NT2/D1 (cell line): Measurements from ENCODE around the gene OVCH2.

ENCODE experiments used
- DNase-seq: peaks from one replicate; pipeline ENCODE4 v3.0.0-alpha.2; 2011; ENCODE audit warnings: low read depth, low spot score
- H3K27me3 ChIP-seq: 2 replicates; pipeline ENCODE4 v1.6.0; 2011; ENCODE audit warnings: mild to moderate bottlenecking; ENCODE audit not compliant: insufficient read length, insufficient read depth
- H3K36me3 ChIP-seq: 2 replicates; pipeline ENCODE4 v1.6.1; 2011; ENCODE audit warnings: mild to moderate bottlenecking, low read length, mixed read lengths; ENCODE audit not compliant: insufficient read depth, insufficient read length
- H3K4me1 ChIP-seq: 2 replicates; pipeline ENCODE4 v1.5.1; 2011; ENCODE audit not compliant: insufficient read depth, insufficient read length
- H3K4me3 ChIP-seq: 2 replicates; pipeline ENCODE4 v1.5.1; 2011; ENCODE audit warnings: low read depth; ENCODE audit not compliant: insufficient read length
- H3K9ac ChIP-seq: 2 replicates; pipeline ENCODE4 v1.6.0; 2011; ENCODE audit warnings: low read depth; ENCODE audit not compliant: insufficient read length
- H3K9me3 ChIP-seq: 2 replicates; pipeline ENCODE4 v1.5.1; 2011; ENCODE audit warnings: mild to moderate bottlenecking, low read length; ENCODE audit not compliant: insufficient read depth
- SUZ12 ChIP-seq: IDR thresholded peaks from 2 replicates; pipeline ENCODE4 v1.6.1; 2011; ENCODE audit not compliant: insufficient read length, insufficient read depth; ENCODE audit errors: extremely low read depth
- YY1 ChIP-seq: IDR thresholded peaks from 2 replicates; pipeline ENCODE4 v1.6.1; 2011; ENCODE audit not compliant: insufficient read length, insufficient read depth
- ZNF274 ChIP-seq: IDR thresholded peaks from 2 replicates; pipeline ENCODE4 v1.6.1; 2011; ENCODE audit warnings: mild to moderate bottlenecking, low read depth, low read length

Gene OVCH2

DNA sequence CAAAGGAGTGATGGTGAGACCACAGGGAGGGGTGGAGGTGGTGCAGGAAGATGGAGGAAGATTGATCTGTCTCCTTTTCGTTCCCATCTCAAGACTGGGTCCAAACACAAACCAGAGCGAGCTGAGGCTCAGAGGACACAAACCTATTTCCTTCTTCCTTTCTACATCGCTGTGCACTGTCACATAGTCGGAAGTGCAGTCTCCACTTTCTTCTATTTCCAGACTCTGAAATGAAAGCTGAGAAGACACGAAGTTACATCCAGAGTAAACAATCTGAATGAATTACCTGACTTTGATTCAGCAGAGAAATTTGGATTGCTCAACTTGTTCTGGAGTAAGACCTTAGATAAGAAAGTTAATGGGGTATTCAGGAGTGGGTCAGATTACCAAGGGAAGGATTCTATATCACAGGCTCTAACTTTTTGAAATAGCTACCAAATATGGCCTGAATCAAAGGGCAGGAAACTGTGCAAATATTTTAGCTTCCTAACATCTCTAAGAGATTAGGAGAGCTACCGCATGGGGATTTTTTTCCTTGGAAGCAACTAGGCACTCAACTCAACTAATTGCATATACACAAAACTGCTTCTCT is 14.4 kb downstream of the OVCH2 start:
- Histone ChIP-seq H3K36me3 (no peaks in the 10 kb centered on the region), H3K27me3 (no peaks in the 10 kb centered on the region), H3K9ac (no peak overlapping the region), H3K9me3 (no peaks in the 10 kb centered on the region), H3K4me3 (no peak overlapping the region), H3K4me1 (no peaks in the 10 kb centered on the region)
- DNase-seq, result no peak
- TF ChIP-seq SUZ12 (no peak), YY1 (no peak), ZNF274 (no peak)

DNA sequence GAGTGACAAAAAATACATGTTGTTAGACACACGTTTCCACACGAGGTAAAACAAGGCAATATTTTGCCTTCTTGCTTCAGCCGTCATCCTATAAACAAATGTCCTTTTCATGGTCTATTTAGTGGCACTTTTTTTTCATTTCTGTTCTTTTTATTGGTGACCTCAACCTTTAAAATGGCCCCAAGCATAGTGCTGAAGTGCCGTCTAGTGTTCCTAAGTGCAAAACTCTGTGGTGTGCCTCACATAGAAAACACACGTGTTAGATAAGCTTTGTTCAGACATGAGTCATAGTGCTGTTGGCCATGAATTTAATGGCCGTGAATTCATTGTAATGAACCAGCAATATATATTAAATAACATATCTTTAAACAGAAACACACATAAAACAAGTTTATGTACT is 15.6 kb downstream of the OVCH2 start:
- no peaks in the 10 kb centered on the region for H3K27me3 ChIP-seq
- no peaks in the 10 kb centered on the region for H3K4me1 ChIP-seq
- H3K9ac ChIP-seq, result no peak overlapping the region
- TF ChIP-seq YY1 (no peak), SUZ12 (no peak), ZNF274 (no peak)
- no peak for DNase-seq
- H3K36me3 ChIP-seq, result no peaks in the 10 kb centered on the region
- no peak overlapping the region for H3K4me3 ChIP-seq
- no peaks in the 10 kb centered on the region for H3K9me3 ChIP-seq

DNA sequence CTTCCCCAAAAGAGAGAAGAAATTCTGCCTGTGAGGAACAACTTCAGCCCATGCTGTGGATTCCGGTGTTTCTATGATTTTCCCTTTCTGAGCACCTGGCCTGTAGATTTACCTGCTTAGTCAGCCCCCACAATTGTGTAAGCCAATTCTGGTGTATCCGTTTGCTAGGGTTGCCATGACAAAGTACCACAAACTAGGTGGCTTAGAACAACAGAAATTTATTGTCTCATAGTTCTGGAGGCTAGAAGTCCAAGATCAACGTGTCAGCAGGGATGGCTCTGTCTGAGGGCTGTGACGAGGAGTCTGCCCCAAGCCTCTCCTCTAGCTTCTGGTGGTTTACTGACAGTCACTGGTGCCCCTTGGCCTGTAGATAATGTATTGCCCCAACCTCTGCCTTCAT is 17.0 kb downstream of the OVCH2 start:
- H3K36me3 ChIP-seq, result no peaks in the 10 kb centered on the region
- DNase-seq, result no peak
- no peaks in the 10 kb centered on the region for H3K4me1 ChIP-seq
- no peak overlapping the region for H3K9ac ChIP-seq
- H3K4me3 ChIP-seq, result no peak overlapping the region
- no peaks in the 10 kb centered on the region for H3K27me3 ChIP-seq
- H3K9me3 ChIP-seq, result no peaks in the 10 kb centered on the region
- TF ChIP-seq YY1, result no peak
- TF ChIP-seq SUZ12, result no peak
- TF ChIP-seq ZNF274, result no peak

DNA sequence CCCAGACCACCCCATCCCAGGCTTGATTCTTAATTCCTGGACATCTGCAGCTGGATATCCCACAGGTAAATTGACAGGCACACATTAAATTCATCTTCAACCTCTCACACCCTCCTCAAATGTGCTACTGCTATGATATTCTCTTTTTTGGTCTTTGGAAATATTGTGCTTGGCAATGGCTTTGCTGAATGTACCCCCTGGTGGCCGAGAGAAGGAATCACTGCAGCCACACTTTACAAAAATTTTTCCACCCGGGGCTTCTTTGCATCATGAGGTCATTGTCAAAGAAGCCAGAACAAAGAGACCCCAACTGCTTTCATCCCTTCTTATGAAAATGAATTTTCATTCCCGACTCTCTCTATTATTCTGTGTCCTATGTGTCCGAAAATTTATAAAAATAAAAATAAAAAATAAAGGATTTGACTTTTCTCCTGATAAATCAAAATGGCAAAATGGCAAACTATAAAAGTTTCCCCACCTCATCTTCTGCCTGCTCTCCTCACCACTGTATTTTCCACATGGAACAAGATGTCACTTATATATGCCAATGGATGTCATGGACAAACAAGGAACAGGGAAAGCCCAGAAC is 17.9 kb downstream of the OVCH2 start:
- Histone ChIP-seq H3K4me3 (no peak overlapping the region), H3K9me3 (no peaks in the 10 kb centered on the region), H3K27me3 (no peaks in the 10 kb centered on the region), H3K4me1 (no peaks in the 10 kb centered on the region), H3K36me3 (no peaks in the 10 kb centered on the region), H3K9ac (no peak overlapping the region)
- DNase-seq, result no peak
- no peak for TF ChIP-seq SUZ12
- no peak for TF ChIP-seq YY1
- no peak for TF ChIP-seq ZNF274

DNA sequence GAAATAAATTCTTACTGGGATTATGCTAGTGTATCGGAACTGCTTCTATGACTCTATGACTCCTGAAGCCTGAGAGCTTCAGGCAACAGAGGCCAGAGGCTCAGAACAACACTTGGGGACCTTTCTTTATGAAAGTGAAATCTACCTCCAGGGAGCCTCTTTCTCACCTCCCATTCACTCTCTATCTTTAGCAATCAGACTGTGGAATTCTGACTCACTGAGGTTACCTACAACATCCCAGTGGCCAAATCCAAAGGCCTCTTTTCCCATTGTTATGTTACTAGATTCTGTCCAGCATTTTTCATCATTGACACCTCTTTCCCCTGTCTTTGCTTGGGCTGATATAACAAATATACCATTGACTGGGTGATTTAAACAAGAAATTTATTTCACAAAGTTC is 18.9 kb downstream of the OVCH2 start:
- no peak for DNase-seq
- Histone ChIP-seq H3K4me3 (no peak overlapping the region), H3K27me3 (no peaks in the 10 kb centered on the region), H3K4me1 (no peaks in the 10 kb centered on the region), H3K9me3 (no peaks in the 10 kb centered on the region), H3K36me3 (no peaks in the 10 kb centered on the region), H3K9ac (no peak overlapping the region)
- no peak for TF ChIP-seq YY1
- no peak for TF ChIP-seq SUZ12
- TF ChIP-seq ZNF274, result no peak

DNA sequence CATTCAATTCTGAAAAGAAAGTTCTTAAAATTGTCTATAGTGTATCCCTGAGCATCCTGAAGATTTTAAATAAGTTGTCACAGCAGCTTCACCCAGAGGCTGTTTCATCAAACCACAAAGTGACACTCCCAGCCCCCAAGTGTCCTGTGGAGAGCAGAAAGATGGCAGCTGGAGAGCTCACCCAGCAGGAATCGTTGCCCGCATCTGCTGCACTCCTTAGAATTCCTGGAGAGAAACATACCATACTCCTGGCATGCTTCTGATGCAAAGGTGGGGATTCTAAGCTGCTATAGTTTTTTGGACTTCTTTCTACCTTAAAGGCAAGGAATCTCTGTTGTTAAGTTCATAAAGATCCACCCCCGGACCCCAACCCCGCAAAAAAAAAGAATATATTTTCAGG is 19.5 kb downstream of the OVCH2 start:
- no peak overlapping the region for H3K4me3 ChIP-seq
- no peak overlapping the region for H3K9ac ChIP-seq
- H3K4me1 ChIP-seq, result no peaks in the 10 kb centered on the region
- TF ChIP-seq ZNF274, result no peak
- TF ChIP-seq SUZ12, result no peak
- no peak for TF ChIP-seq YY1
- H3K27me3 ChIP-seq, result no peaks in the 10 kb centered on the region
- no peaks in the 10 kb centered on the region for H3K9me3 ChIP-seq
- no peak for DNase-seq
- no peaks in the 10 kb centered on the region for H3K36me3 ChIP-seq

DNA sequence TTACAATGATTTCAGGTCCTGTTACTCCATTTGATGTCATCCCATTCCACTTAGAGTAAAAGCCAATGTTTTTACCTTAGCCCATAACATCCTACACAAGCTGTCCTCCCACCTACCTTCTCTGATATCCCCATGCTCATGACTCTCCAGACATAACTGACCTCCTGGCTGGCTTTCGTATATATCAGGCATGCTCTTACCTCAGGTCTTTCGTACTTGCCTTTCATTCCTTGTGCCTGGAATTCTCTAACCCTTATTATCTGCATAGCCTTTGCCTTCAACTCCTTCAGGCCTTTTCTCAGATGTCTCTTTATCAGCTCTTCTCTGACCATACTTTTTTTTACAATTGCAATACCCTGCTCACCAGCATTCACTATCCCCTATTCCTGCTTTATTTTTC is 22.7 kb downstream of the OVCH2 start:
- DNase-seq, result no peak
- no peaks in the 10 kb centered on the region for H3K27me3 ChIP-seq
- no peaks in the 10 kb centered on the region for H3K9me3 ChIP-seq
- no peak for TF ChIP-seq ZNF274
- TF ChIP-seq YY1, result no peak
- TF ChIP-seq SUZ12, result no peak
- no peaks in the 10 kb centered on the region for H3K4me1 ChIP-seq
- no peak overlapping the region for H3K4me3 ChIP-seq
- H3K36me3 ChIP-seq, result no peaks in the 10 kb centered on the region
- no peak overlapping the region for H3K9ac ChIP-seq
